Hippocampal formation (tissue), 2 donors: ENCODE results near the gene IKZF1.

Source experiments
- DNase-seq, 2 donors: peaks; one replicate each; lab custom pipeline; 2025; lab: John Stamatoyannopoulos, UW

Gene IKZF1

DNA sequence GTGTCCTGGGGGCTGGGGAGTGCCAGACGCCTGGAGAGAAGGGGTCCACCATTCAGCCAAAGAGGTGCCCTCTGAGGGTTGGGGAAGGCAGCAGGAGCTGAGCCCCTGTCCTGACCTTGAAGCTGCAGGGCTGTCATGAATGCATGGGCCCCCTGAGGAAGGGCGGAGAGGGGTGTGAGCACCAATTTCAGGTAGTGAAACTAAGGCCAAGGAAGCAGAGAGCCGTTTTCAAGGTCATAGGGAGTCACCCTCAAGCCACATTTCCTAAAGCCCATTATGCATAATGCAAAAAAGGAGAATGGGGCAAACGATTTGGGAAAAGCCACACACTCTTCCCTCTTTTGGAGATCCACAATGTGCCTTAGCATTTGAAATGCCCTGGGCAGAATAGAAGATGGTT is 108.5 kb downstream of the IKZF1 start:
- DNase-seq: no peak

DNA sequence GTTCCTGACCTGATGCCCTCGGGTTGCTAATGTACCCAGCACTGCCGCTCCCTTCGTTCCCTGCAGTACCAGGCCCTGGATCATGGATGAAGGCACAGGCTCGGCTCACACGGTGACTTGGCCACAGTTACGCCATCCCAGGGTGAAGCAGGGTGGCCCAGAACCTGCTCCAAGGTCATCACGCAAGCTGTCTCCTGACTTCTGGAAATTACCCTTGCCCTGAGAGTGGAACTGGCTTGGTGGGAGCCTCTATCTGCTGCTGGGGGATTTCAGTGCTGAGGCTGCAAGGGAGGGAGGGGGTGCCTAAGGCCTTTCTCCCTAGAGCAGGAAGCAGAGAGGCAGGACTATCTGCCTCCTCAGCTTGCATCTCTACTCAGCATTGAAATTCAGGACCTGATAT is 109.0 kb downstream of the IKZF1 start:
- no peak for DNase-seq

DNA sequence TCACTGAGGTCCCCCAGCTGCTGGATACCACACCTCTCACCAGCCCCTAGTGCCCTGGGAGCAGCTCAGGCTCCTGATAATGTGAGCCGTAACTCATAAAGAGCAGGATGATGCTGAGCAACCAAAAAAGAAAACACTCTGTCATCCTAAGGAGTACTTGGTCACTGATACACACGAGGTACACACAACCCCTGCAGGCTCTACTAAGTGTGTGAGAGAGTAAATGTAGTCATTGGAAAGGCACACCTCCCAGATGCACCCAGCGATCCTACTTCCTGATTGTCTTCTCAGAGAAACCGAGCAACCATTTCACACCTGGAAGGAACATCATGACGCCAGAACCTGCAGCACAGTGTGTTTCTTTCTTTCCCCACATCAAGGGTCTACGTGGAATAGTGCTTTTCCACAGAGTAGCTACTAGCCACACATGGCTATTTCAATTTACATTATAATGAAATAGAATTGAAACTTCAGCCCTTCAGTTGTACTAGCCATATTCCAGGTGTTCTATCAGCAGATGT is 111.4 kb downstream of the IKZF1 start:
- no peak for DNase-seq

DNA sequence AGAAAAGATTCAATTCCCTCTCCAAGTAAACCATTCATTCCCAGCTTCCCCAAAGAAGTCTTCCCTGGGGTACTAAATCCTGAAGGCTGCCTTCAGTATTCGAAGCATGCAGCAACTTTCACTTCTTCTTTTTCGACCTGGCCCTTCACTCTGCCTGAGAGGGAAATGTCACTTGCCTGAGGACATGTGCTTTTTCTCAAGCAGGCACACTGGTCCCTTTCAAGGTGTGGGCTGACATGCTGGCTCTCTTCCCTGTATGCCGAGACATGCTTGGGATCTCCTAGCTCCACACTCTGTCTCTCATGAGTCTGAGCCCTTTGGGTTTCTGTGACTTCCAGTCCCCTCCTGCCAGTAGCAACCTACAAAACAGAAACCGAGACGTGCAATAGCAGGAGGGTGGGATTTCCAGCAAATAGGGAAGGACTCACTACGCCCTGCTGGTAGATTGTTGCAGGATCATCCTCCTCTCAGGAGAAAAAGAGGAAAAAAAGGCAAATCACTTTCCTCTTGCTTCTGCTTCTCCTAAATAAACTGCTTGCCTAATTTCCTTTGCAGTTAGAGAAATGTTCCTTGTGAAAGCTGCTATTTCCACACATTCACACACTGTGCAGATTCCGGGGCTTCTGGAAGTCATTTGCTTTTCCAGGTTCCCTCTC is 112.1 kb downstream of the IKZF1 start:
- no peak for DNase-seq

DNA sequence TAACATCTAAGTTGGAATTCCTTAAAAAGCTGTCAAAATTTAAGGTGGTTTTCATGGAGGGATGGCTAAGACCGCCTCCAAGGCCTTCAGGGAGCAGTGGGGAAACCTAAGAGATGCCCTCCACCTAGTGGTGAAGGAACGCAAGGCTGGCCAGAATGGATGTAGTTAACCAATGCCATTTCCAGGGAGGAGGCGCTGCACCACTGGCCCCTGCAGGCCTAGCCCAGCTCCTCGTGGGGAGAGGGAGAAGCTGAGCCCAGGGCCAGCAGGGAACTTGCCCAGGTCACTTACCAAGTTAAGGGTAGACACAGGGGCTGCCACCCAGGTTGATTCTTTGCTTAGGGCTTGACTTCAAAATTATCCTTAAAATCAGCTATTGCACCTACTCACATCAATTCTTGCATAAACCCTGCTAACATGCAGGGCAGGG is 113.6 kb downstream of the IKZF1 start:
- peak; percentile 49 to 59 for DNase-seq

GRCh38 chr7:50418526-50419290 is 114.2 kb downstream of the IKZF1 start:
- no peak for DNase-seq

DNA sequence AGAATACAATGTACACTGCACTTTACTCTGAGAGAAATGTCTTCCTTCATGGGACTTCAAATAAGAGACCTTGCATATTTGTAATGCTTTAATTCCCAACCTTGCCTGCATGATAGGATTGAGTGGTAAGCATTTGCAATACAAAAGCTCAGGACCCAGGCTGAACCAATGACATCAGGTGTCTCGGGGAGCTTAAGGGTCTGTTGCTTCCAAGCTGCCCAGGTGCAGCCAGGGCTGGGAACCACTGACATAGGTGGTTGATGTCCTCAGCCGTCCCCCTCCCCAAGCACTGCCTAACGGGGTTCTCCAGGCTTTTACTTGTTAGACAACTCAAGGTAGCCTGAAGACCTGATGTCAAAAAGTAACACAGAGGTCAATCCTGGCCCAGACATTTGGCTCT is 116.5 kb downstream of the IKZF1 start:
- DNase-seq: no peak

DNA sequence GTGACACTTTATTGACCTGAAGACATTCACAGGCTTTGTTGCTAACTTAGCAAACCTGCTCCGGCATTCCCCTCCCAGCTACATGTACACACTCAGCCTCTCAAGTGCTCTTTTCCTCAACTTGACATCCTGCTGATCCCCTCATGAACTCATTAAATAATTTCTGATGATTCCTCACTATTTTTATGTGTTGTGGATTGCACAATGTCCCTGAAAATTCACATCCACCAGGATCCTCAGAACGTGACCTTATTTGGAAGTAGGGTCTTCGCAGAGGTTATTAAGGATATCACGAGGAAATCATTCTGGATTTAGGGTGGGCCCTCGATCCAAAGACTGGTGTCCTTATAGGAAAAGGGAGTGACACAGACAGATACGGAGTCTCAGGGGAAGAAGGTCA is 118.3 kb downstream of the IKZF1 start:
- no peak for DNase-seq

- DNase-seq: no peak
These were observed 119.3 kb downstream of the IKZF1 start for GRCh38 chr7:50423860-50424259.

DNA sequence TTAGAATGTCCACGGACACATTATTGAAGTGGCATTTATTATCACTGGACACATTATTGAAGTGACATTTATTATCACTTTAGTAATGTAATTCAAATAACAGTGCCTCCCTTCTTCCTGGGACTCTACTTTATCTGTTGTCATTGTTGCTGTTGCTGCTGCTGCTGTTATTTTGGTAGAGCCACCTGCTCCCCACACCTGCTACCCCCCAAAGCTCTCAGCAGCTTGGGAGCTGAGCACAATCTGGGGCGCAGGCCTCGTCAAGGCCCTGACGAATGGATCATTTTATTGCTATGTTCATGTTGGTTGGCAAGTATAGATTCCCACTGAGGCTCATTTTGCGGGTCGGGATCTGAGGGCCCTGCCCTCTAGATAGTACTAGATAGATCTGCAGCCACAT is 120.8 kb downstream of the IKZF1 start:
- no peak for DNase-seq

- no peak for DNase-seq
These were observed 121.9 kb downstream of the IKZF1 start for GRCh38 chr7:50426280-50427045.

DNA sequence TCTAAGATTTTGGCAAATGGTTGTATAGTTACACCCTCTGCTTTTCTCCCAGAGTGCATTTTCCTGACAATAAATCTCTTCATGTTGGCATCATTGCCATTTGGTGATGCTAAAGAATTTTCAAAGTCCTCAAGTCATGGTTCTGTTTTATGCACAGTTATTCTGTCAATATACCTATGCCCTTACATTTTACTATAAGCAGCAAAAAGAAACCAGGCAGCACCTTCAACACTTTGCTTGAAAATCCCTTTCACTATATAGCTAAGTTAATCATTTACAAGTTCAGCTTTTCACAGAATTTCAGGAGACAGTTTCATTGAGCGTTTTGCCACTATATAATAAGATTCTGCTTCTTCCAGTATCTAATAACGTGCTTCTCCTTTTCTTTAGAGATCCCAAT is 123.0 kb downstream of the IKZF1 start:
- DNase-seq: no peak

GRCh38 chr7:50428911-50429310 is 124.4 kb downstream of the IKZF1 start:
- DNase-seq: no peak

DNA sequence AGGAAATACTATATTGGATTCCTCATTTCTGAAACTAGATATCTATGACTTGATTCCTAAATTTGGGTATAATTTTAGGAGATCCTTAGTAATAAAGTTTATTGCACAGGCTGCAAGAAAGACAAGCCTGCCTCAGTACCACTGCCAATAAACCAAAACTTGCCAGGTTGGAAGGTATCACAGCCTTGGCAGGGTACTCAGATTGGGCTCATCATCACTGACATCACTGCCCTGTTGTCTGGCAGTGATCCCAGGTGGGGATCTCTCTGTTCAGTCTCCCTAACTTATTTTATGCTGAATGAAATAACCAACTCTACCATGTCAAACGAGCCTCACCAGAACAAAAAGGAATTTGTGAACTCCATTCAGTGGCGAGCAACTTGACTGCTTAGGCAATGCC is 126.8 kb downstream of the IKZF1 start:
- no peak for DNase-seq

GRCh38 chr7:50431722-50432305 is 127.3 kb downstream of the IKZF1 start:
- no peak for DNase-seq

DNA sequence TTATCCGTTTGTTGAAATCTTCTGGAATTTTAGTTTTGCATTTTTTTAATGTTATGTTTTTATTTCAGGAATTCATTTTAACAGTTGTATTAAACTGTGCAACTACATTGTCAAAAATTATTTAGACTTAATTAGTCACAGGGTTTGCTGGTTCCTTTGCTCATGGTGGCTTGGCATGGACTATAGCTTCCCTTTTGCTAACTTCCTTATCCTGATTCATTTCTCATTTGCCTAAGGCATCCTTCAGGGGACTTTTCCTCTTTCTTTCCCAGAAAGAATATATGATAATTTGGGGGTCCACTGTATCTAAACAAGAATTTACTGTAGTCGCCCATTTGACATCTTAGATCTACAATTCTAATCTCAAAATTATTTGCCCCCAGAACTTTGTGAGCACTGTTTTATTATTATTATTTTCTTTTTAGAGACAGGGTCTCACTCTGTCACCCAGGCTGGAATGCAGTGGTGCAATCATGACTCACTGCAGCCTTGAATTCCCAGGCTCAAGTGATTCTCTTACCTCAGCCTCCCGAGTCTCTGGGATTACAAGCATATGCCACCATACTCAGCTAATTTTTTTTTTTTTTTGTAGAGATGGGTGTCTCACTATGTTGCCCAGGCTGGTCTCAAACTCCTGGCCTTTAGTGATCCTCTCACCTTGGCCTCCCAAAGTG is 131.8 kb downstream of the IKZF1 start:
- DNase-seq: no peak

DNA sequence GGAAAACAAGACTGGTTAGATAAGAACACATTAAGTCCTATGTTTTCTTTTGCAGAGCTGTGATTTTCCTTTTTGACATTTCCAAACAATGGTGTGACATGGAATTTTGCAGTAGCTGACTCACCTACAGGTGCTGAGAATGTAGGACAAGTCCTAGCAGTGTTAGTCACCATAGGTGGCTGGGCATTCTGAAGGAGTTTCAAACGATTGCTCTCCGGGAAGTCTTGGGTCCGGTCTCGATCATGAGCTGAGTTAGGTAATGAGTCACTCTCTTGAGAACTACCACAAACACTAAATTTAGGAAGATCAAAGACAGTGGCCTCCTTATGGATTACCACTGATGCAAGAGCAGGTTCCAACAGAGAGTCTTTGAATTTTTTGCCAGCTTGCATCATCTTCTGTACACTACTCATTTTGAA is 142.0 kb downstream of the IKZF1 start:
- no peak for DNase-seq

- no peak for DNase-seq
These were observed 144.3 kb downstream of the IKZF1 start for GRCh38 chr7:50448823-50449222.

GRCh38 chr7:50449501-50449880 is 145.0 kb downstream of the IKZF1 start:
- no peak for DNase-seq

DNA sequence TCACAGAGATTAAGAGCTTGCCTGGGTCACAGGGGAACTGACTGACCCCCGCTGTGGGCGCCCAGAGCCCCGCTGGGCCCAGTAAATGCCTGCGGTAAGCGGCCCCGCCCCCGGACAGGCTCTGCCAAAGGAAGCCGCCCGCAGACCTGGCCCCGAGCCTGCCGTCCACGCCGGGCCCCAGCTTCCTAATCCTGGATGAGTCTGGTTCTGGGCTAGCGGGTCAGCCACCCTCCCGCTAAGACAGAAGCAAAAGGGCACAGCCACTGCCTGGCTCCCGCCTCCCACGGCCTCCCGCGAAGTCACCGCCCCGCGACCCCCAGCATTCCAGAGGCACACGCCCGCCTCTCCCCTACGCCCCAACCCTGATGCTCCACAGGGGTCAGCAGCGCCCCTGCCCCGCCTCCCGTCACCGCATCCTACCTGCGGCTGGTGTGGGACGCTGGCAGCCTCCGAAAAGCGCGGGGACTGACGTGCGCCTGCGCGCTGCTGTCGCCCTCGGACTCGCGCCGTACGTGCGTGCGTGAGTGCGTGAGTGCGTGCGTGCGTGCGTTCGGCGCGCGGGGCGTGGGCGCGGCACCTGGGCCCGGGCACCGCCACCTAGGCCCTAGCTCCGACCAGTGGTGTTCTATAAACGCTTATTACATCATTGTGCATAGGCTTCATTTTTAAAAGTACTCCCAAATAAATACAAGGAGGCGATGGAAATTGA is 145.5 kb downstream of the IKZF1 start, which contains the start of gene FIGNL1:
Gene FIGNL1 (minus strand): TSS at position 470 of the 709 bp plus-strand sequence. CDS start 3,063 bp downstream, outside the sequence.
- DNase-seq: peak; percentile 21 to 65

DNA sequence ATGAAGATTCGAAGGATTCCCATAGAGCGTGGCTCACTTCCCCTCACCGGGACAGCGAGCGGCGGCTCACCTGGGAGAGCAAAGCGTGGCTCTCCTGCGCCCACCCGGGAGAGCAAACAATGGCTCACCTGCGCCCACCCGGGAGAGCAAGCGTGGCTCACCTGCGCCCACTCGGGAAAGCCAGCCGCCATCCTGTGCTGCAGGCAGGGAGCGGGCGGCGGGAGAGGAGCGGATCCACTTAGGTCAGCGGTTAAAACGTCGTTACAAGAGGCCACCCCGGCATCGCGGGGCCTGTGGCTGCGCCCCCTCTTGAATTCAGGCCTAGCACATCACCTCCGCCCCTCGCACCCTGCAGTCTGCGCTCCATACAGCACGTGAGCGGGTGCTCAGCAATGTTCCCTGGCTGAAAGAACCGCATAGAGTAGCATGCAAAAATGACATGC is 146.1 kb downstream of the IKZF1 start:
- DNase-seq: no peak
